Kidney epithelial cell (primary cell): ENCODE data around the gene DPCD. TPM values are rescaled to one million over a fixed set of nuclear protein-coding genes. Genes with fewer than 3 reads are reported as not detected.

Experiments
- DNase-seq: peaks from one replicate; pipeline ENCODE4 v3.0.0-alpha.2; 2010; ENCODE audit warnings: low read depth
- H3K27me3 ChIP-seq: 2 replicates; pipeline ENCODE4 v1.6.0; 2011; ENCODE audit warnings: low read length; ENCODE audit not compliant: control insufficient read depth, insufficient read depth
- H3K36me3 ChIP-seq: 2 replicates; pipeline ENCODE4 v1.5.1; 2011; ENCODE audit warnings: low read length; ENCODE audit not compliant: control insufficient read depth, insufficient read depth
- H3K4me3 ChIP-seq: 2 replicates; pipeline ENCODE4 v1.5.1; 2011; ENCODE audit warnings: low read depth, mild to moderate bottlenecking, control low read depth, low read length
- CTCF ChIP-seq: IDR thresholded peaks from 2 replicates; pipeline ENCODE4 v1.5.1; 2011; ENCODE audit warnings: mild to moderate bottlenecking, moderate library complexity, low read length, control low read depth, inconsistent platforms; ENCODE audit not compliant: insufficient read depth, poor library complexity, severe bottlenecking
- total RNA-seq: library from RNA; depleted of rRNA; stranded (reverse); fragments of >200 nt; gene quantifications from 2 replicates; pipeline ENCODE4 v1.2.3, GENCODE V29; 2015

Gene DPCD
- total RNA-seq, 1 donor from 2014 or later = 51.4 TPM

GRCh38 chr10:101562231-101562630, 25.9 kb upstream of the DPCD start:
- Histone ChIP-seq H3K27me3 (peaks cover 36% of the 10 kb centered on the region), H3K4me3 (no peak overlapping the region), H3K36me3 (no peaks in the 10 kb centered on the region)
- no peak for TF ChIP-seq CTCF
- no peak for DNase-seq

- H3K4me3 ChIP-seq = no peak overlapping the region
- no peak for DNase-seq
- H3K27me3 ChIP-seq = peaks cover 42% of the 10 kb centered on the region
- no peak for TF ChIP-seq CTCF
- no peaks in the 10 kb centered on the region for H3K36me3 ChIP-seq
These were observed 25.1 kb upstream of the DPCD start for GRCh38 chr10:101563007-101563406.

GRCh38 chr10:101563497-101564040, 24.6 kb upstream of the DPCD start:
- TF ChIP-seq CTCF = no peak
- Histone ChIP-seq H3K4me3 (no peak overlapping the region), H3K27me3 (peaks cover 48% of the 10 kb centered on the region), H3K36me3 (no peaks in the 10 kb centered on the region)
- DNase-seq = no peak

GRCh38 chr10:101564490-101564991, 23.6 kb upstream of the DPCD start:
- Histone ChIP-seq H3K27me3 (peaks cover 56% of the 10 kb centered on the region), H3K36me3 (no peaks in the 10 kb centered on the region), H3K4me3 (no peak overlapping the region)
- no peak for TF ChIP-seq CTCF
- no peak for DNase-seq

- Histone ChIP-seq H3K4me3 (no peak overlapping the region), H3K36me3 (no peaks in the 10 kb centered on the region), H3K27me3 (peaks cover 62% of the 10 kb centered on the region)
- no peak for DNase-seq
- TF ChIP-seq CTCF = no peak
These were observed 22.7 kb upstream of the DPCD start for GRCh38 chr10:101565370-101565900.

- Histone ChIP-seq H3K27me3 (peaks cover 65% of the 10 kb centered on the region), H3K4me3 (no peak overlapping the region), H3K36me3 (no peaks in the 10 kb centered on the region)
- TF ChIP-seq CTCF = no peak
- no peak for DNase-seq
These were observed 22.2 kb upstream of the DPCD start for GRCh38 chr10:101565936-101566332.
